T-helper 17 cell (primary cell): ENCODE results near the gene NOP53. TPM values are rescaled to one million over a fixed set of nuclear protein-coding genes. Genes with fewer than 3 reads are reported as not detected.
A peak's percentile ranks its signal among the peaks of the same experiment; 100 is the strongest.
"Not testable (repeated sequence)": the region's sequence is repeated elsewhere in the genome, so short reads cannot be mapped to it uniquely, and the experiment has no call there.

ENCODE experiments used
- ATAC-seq: fragments of 150-1000 bp; cut with Tn5 transposase; 2 replicates; pipeline ENCODE4 v1.10.0; 2021; ENCODE audit warnings: mild to moderate bottlenecking, moderate library complexity
- DNase-seq, 3 donors: peaks; one replicate each; pipeline versions ENCODE4 v3.0.0 to v3.0.0-alpha.2; 2020 to 2021
- H3K9me3 ChIP-seq: one replicate; pipeline ENCODE4 v1.7.0; 2013; ENCODE audit warnings: low read length, mild to moderate bottlenecking; ENCODE audit not compliant: control insufficient read depth, poor library complexity, severe bottlenecking
- H3K27ac Mint-ChIP-seq: one replicate; pipeline ENCODE4 v1.8.0; 2022; ENCODE audit warnings: mild to moderate bottlenecking, moderate library complexity, mixed read lengths
- H3K27me3 Mint-ChIP-seq: one replicate; pipeline ENCODE4 v1.8.0; 2022; ENCODE audit warnings: mixed read lengths
- H3K36me3 Mint-ChIP-seq: one replicate; pipeline ENCODE4 v1.8.0; 2022; ENCODE audit warnings: low read depth, mixed read lengths
- H3K4me1 Mint-ChIP-seq: one replicate; pipeline ENCODE4 v1.8.0; 2022; ENCODE audit warnings: mild to moderate bottlenecking, mixed read lengths
- H3K4me3 Mint-ChIP-seq: one replicate; pipeline ENCODE4 v1.8.0; 2022; ENCODE audit warnings: mild to moderate bottlenecking, moderate library complexity, mixed read lengths
- total RNA-seq, 4 donors: library from RNA in 2 of 4; stranded (reverse) in 2 of 4; gene quantifications; one replicate each; pipeline ENCODE4 v1.2.3 and lab custom pipeline; 2022 to 2026

Gene NOP53
- total RNA-seq, 2 donors from 2014 or later, result 742 to 873 TPM

DNA sequence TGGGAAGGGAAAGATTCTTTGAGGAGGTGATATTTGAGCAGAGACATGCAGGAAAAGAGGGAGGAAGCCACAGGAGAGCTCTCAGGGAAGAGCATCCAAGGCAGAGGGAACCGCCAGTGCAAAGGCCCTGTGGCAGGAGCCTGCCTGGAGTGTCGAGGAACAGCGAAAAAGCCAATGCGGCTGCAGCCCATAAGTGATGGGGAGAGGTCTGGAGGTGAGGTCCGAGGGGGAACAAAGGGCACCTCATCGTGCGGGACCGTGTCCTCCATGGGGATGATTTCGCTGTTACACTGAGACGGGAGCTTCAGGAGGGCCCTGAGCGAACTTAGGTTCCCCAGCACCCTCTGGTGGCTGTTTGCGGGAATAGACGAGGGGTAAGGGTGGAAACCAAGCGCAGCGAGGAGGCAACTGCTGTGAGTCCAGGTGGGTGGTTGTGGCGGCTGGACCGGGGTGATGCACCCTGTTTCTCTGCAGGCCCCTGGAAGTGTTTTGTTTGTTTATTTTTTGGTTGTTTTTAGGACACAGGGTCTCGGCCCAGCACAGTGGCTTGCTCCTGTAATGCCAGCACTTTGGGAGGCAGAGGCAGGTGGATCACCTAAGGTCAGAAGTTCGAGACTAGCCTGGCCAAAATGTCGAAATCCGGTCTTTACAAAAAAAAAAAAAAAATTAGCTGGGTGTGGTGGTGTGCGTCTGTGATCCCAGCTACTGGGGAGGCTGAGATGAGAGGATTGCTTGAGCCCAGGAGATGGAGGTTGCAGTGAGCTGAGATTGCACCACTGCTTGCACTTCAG is 38.0 kb upstream of the NOP53 start:
- Mint-ChIP-seq H3K36me3 (peaks cover 4% of the 10 kb centered on the region), H3K27me3 (peaks cover 24% of the 10 kb centered on the region), H3K4me1 (peaks cover 7% of the 10 kb centered on the region), H3K4me3 (no peak overlapping the region), H3K27ac (no peak overlapping the region)
- peak; percentile 91 for ATAC-seq
- H3K9me3 ChIP-seq, result no peaks in the 10 kb centered on the region
- peak; percentile 40 to 65 (median 43) for DNase-seq

DNA sequence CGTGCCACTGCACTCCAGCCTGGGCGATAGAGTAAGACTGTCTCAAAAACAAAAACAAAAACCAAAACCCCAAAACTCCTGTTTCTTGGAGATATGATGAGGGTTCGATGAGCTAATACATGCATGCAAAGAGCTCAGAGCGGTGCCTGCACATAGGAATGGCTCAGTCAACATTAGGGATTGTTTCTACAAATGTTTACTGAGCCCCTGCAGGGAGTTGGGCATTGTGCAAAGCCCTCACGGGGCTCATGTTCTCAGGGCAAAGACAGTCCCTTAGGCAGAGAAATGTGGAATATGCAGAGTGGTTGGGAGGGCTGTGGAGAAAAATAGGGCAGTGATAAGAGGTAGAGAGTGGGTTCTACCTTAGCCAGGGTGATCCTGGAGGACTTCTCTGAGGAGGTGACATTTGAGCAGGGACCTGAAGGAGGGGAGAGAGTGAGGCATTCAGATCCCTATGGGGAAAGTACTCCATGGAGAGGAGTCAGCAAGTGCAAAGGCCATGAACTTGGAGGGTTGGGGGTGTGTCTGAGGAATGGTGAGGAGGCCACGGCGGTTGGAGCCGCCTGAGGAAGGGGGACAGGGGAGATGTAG is 33.6 kb upstream of the NOP53 start:
- Mint-ChIP-seq H3K36me3 (peaks cover 11% of the 10 kb centered on the region), H3K4me3 (no peak overlapping the region), H3K4me1 (peaks cover 15% of the 10 kb centered on the region), H3K27me3 (peaks cover 47% of the 10 kb centered on the region), H3K27ac (no peak overlapping the region)
- no peak for DNase-seq
- H3K9me3 ChIP-seq, result no peaks in the 10 kb centered on the region
- no peak for ATAC-seq

DNA sequence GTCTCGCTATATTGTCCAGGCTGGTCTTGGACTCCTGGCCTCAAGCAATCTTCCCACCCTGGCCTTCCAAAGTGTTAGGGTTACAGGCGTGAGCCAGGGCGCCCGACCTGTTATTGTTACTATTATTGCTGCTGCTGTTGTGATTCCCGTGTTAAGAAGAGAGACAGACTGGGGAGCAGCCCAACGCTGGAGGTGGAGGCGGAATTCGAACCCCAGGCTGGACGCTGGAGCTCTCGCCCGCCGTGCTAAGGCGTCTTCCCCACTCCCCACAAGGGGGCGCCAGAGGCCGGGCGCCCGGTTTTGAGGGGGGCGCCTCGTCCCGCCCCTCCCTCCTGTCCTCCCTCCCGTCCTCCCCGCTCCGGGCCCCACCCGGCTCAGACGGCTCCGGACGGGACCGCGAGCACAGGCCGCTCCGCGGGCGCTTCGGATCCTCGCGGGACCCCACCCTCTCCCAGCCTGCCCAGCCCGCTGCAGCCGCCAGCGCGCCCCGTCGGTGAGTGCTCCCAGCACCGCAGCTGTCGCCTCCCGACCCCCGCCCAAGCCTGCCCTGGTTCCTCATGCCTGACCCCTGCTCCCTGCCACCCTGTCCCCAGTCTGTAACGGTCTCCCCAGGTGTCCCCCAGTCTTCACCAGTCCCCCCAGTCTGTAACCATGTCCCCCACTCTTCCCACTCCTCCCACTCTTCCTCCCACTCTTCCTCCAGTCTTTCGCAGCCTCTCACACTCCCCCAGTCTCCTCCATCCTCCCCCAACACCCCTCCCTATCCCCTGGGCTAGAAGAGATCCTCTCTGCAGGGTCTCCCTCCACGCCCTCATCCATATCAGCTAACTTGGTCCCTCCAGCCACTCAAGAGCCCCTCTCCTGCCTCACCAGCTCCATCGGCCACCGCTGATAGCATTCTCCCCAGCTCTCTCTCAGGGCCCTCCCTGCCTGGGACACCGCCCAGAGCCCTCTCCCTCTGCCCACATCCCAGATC is 32.0 kb upstream of the NOP53 start, which contains the start of gene EHD2:
TSS of gene EHD2 (plus strand) at position 377 of the 976 bp plus-strand sequence. CDS start 3,191 bp downstream, outside the sequence.
- Mint-ChIP-seq H3K36me3 (peaks cover 11% of the 10 kb centered on the region), H3K4me3 (no peak within 1 kb of the TSS), H3K27me3 (peaks cover 46% of the 10 kb centered on the region), H3K27ac (no peak within 1 kb of the TSS), H3K4me1 (peaks cover 8% of the 10 kb centered on the region)
- no peaks in the 10 kb centered on the region for H3K9me3 ChIP-seq
- ATAC-seq (peak; percentile 57), DNase-seq (peak; percentile 12 to 28 (median 22))

DNA sequence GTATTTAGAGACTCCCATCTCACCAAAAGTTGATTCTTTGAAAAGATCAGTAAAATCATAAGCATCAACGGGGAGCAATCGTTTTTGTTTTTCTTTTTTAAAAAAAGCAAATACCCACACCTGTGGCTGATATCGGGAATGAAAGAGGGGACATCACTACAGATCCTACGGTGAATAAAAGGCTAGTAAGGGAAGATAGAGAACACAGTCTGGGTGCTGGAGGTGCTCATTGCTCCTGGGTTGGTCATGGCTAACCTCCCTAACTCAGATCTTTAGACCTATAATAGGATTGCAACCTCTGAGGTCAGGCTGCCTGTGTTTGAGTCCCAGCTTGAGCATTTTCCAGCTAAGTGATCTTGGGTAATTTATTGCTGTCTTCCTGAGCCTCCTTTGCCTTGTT is 31.0 kb upstream of the NOP53 start:
- Mint-ChIP-seq H3K36me3 (peaks cover 11% of the 10 kb centered on the region), H3K27me3 (peaks cover 46% of the 10 kb centered on the region), H3K27ac (no peak overlapping the region), H3K4me3 (no peak overlapping the region), H3K4me1 (peaks cover 8% of the 10 kb centered on the region)
- H3K9me3 ChIP-seq, result no peaks in the 10 kb centered on the region
- ATAC-seq (no peak), DNase-seq (no peak)

GRCh38 chr19:47714855-47715254 is 30.5 kb upstream of the NOP53 start:
- H3K9me3 ChIP-seq, H3K4me1 Mint-ChIP-seq, ATAC-seq, DNase-seq, H3K4me3 Mint-ChIP-seq, H3K27ac Mint-ChIP-seq: not testable (repeated sequence)
- Mint-ChIP-seq H3K27me3 (peaks cover 49% of the 10 kb centered on the region), H3K36me3 (peaks cover 12% of the 10 kb centered on the region)

GRCh38 chr19:47716270-47716937 is 28.9 kb upstream of the NOP53 start:
- Mint-ChIP-seq H3K4me3 (no peak overlapping the region), H3K36me3 (peaks cover 17% of the 10 kb centered on the region), H3K27ac (no peak overlapping the region), H3K27me3 (peaks cover 59% of the 10 kb centered on the region), H3K4me1 (peaks cover 11% of the 10 kb centered on the region)
- no peak for DNase-seq
- H3K9me3 ChIP-seq, result no peaks in the 10 kb centered on the region
- ATAC-seq, result no peak

GRCh38 chr19:47718415-47719046 is 26.8 kb upstream of the NOP53 start:
- not testable (repeated sequence) for DNase-seq, ATAC-seq, H3K4me1 Mint-ChIP-seq, H3K9me3 ChIP-seq, H3K4me3 Mint-ChIP-seq, H3K27ac Mint-ChIP-seq
- Mint-ChIP-seq H3K36me3 (peaks cover 12% of the 10 kb centered on the region), H3K27me3 (peaks cover 60% of the 10 kb centered on the region)

GRCh38 chr19:47719047-47719859 is 26.1 kb upstream of the NOP53 start:
- Mint-ChIP-seq H3K27me3 (peaks cover 57% of the 10 kb centered on the region), H3K4me3 (no peak overlapping the region), H3K4me1 (peaks cover 5% of the 10 kb centered on the region), H3K27ac (no peak overlapping the region), H3K36me3 (peaks cover 6% of the 10 kb centered on the region)
- DNase-seq, result no peak
- no peak for ATAC-seq
- H3K9me3 ChIP-seq, result no peaks in the 10 kb centered on the region

GRCh38 chr19:47720669-47721422 is 24.5 kb upstream of the NOP53 start:
- Mint-ChIP-seq H3K27ac (no peak overlapping the region), H3K4me3 (no peak overlapping the region), H3K36me3 (peaks cover 6% of the 10 kb centered on the region), H3K27me3 (peaks cover 51% of the 10 kb centered on the region), H3K4me1 (peaks cover 5% of the 10 kb centered on the region)
- DNase-seq (no peak), ATAC-seq (no peak)
- no peaks in the 10 kb centered on the region for H3K9me3 ChIP-seq

DNA sequence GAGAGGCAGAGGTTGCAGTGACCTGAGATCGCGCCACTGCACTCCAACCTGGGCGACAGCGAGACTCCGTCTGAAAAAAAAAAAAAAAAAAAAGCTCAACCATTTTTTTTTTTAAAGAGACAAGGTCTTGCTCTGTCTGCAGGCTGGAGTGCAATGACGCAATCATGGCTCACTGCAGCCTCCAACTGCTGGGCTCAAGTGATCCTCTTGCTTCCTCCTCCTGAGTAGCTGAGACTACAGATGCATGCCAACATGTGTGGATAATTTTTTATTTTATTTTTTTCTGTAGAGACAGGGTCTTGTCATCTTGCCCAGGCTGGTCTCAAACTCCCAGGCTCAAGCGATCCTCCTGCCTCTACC is 21.8 kb upstream of the NOP53 start:
- DNase-seq (no peak), ATAC-seq (no peak)
- Mint-ChIP-seq H3K27ac (no peak overlapping the region), H3K36me3 (peaks cover 10% of the 10 kb centered on the region), H3K4me1 (peaks cover 7% of the 10 kb centered on the region), H3K4me3 (no peak overlapping the region), H3K27me3 (peaks cover 41% of the 10 kb centered on the region)
- H3K9me3 ChIP-seq, result no peaks in the 10 kb centered on the region

- peaks cover 4% of the 10 kb centered on the region for H3K36me3 Mint-ChIP-seq
- H3K4me1 Mint-ChIP-seq, result peaks cover 13% of the 10 kb centered on the region
- no peak for DNase-seq
Observed at GRCh38 chr19:47725759-47726401, 19.5 kb upstream of the NOP53 start.

More at GRCh38 chr19:47725759-47726401, 19.5 kb upstream of the NOP53 start:
- no peak overlapping the region for H3K27ac Mint-ChIP-seq
- no peak for ATAC-seq
- no peak overlapping the region for H3K4me3 Mint-ChIP-seq
- no peaks in the 10 kb centered on the region for H3K9me3 ChIP-seq
- peaks cover 49% of the 10 kb centered on the region for H3K27me3 Mint-ChIP-seq
